Measurements from ENCODE around the gene OAS3. TPM values are rescaled to one million over a fixed set of nuclear protein-coding genes. Genes with fewer than 3 reads are reported as not detected.

OAS3 gene
- total RNA-seq, 1 experiment from 2014 or later, result 1.2 TPM

- peaks cover 10% of the 10 kb centered on the region for H3K27me3 Mint-ChIP-seq (ENCODE audit: low read depth)
- POLR2A ChIA-PET, result no interaction called here
Measured at GRCh38 chr12:112995008-112995407, 56.7 kb downstream of the OAS3 start.

More at GRCh38 chr12:112995008-112995407, 56.7 kb downstream of the OAS3 start:
- peaks cover 25% of the 10 kb centered on the region for H3K9me3 Mint-ChIP-seq
- H3K27ac Mint-ChIP-seq, result no peak overlapping the region
- CTCF ChIA-PET, result interaction anchor here (0.5 to 2.5 kb wide), 3 partner anchors 98 to 166 kb away, joined by 3 to 37 read pairs (median 7); no protein-coding TSS in a partner anchor
- H3K4me1 Mint-ChIP-seq, result peaks cover 13% of the 10 kb centered on the region
- DNase-seq (ENCODE audit: low spot score) (no peak), ATAC-seq (no peak)
- H3K4me3 Mint-ChIP-seq, result no peak overlapping the region
- H3K36me3 Mint-ChIP-seq, result no peaks in the 10 kb centered on the region
- TF ChIP-seq MXD4 (CRISPR knock-in tag; IDR thresholded peaks at IDR 0.05; ENCODE audit: borderline replicate concordance) (no peak), ETV6 (CRISPR knock-in tag; IDR thresholded peaks at IDR 0.05) (no peak), ZNF219 (CRISPR knock-in tag; IDR thresholded peaks at IDR 0.05; ENCODE audit: borderline replicate concordance) (no peak), IRF1 (CRISPR knock-in tag; IDR thresholded peaks at IDR 0.05) (no peak), USF2 (CRISPR knock-in tag; IDR thresholded peaks at IDR 0.05) (no peak), ZNF232 (CRISPR knock-in tag; IDR thresholded peaks at IDR 0.05) (no peak), SMAD4 (CRISPR knock-in tag; IDR thresholded peaks at IDR 0.05) (no peak), ARID4B (CRISPR knock-in tag; IDR thresholded peaks at IDR 0.05; ENCODE audit: borderline replicate concordance) (no peak), FOXP1 (CRISPR knock-in tag; IDR thresholded peaks at IDR 0.05; ENCODE audit: borderline replicate concordance) (no peak), CREB1 (CRISPR knock-in tag; IDR thresholded peaks at IDR 0.05) (no peak), OVOL2 (CRISPR knock-in tag; IDR thresholded peaks at IDR 0.05; ENCODE audit: borderline replicate concordance) (no peak), PRDM15 (CRISPR knock-in tag; IDR thresholded peaks at IDR 0.05) (no peak), GRHL2 (CRISPR knock-in tag; IDR thresholded peaks at IDR 0.05; ENCODE audit: insufficient replicate concordance, severe bottlenecking) (no peak), MAX (CRISPR knock-in tag; IDR thresholded peaks at IDR 0.05) (no peak), E2F5 (CRISPR knock-in tag; IDR thresholded peaks at IDR 0.05) (no peak)

All from WTC11 (cell line).